SU-DHL-6 (cell line): ENCODE results near the gene H3-3A.

Source experiments
- EZH2phosphoT487 ChIP-seq: fragments of 200-600 bp; sonication (generic), shearing (Covaris generic); conservative IDR thresholded peaks from 2 replicates; pipeline ENCODE4 v1.6.1; 2018; ENCODE audit warnings: mild to moderate bottlenecking, antibody characterized with exemption, low read length, moderate library complexity, mixed read lengths
- TF ChIP-seq, protein P1 (sequence below): fragments of 200-600 bp; sonication (generic); IDR thresholded peaks from one replicate; pipeline ENCODE4 v1.5.1; 2017; ENCODE audit warnings: antibody characterized with exemption, mild to moderate bottlenecking, low read length, moderate library complexity; ENCODE audit not compliant: insufficient read depth, poor library complexity, severe bottlenecking

- TF ChIP-seq, protein P1, sequence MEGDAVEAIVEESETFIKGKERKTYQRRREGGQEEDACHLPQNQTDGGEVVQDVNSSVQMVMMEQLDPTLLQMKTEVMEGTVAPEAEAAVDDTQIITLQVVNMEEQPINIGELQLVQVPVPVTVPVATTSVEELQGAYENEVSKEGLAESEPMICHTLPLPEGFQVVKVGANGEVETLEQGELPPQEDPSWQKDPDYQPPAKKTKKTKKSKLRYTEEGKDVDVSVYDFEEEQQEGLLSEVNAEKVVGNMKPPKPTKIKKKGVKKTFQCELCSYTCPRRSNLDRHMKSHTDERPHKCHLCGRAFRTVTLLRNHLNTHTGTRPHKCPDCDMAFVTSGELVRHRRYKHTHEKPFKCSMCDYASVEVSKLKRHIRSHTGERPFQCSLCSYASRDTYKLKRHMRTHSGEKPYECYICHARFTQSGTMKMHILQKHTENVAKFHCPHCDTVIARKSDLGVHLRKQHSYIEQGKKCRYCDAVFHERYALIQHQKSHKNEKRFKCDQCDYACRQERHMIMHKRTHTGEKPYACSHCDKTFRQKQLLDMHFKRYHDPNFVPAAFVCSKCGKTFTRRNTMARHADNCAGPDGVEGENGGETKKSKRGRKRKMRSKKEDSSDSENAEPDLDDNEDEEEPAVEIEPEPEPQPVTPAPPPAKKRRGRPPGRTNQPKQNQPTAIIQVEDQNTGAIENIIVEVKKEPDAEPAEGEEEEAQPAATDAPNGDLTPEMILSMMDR: no peak
- TF ChIP-seq EZH2phosphoT487: no peak
Measured at GRCh38 chr1:226060427-226060826, 2.1 kb upstream of the H3-3A start.
